IPS-11a (cell line): ENCODE results near the gene C1QTNF3.
"Not testable (repeated sequence)": the region's sequence is repeated elsewhere in the genome, so short reads cannot be mapped to it uniquely, and the experiment has no call there.

Experiments
- H3K4me3 ChIP-seq: one replicate; pipeline ENCODE4 v1.5.1; 2013; ENCODE audit warnings: low read depth, low read length, control low read depth

The C1QTNF3 gene

GRCh38 chr5:34053133-34053532 is 10.1 kb upstream of the C1QTNF3 start:
- H3K4me3 ChIP-seq, result no peak overlapping the region

- no peak overlapping the region for H3K4me3 ChIP-seq
Measured at GRCh38 chr5:34051374-34051980, 8.5 kb upstream of the C1QTNF3 start.

- H3K4me3 ChIP-seq, result no peak overlapping the region
Measured at GRCh38 chr5:34047774-34048572, 5.0 kb upstream of the C1QTNF3 start.

- no peak overlapping the region for H3K4me3 ChIP-seq
Measured at GRCh38 chr5:34047143-34047542, 4.1 kb upstream of the C1QTNF3 start.

- no peak overlapping the region for H3K4me3 ChIP-seq
Measured at GRCh38 chr5:34045996-34046395, 3.0 kb upstream of the C1QTNF3 start.

- H3K4me3 ChIP-seq, result no peak overlapping the region
Measured at GRCh38 chr5:34045023-34045422, 2.0 kb upstream of the C1QTNF3 start.

GRCh38 chr5:34042321-34042720 is 692 bp downstream of the C1QTNF3 start:
- H3K4me3 ChIP-seq, result no peak overlapping the region

- no peak overlapping the region for H3K4me3 ChIP-seq
Measured at GRCh38 chr5:34041247-34041972, 1.6 kb downstream of the C1QTNF3 start.

GRCh38 chr5:34040472-34040871 is 2.5 kb downstream of the C1QTNF3 start:
- H3K4me3 ChIP-seq, result no peak overlapping the region

GRCh38 chr5:34039398-34040157 is 3.4 kb downstream of the C1QTNF3 start:
- H3K4me3 ChIP-seq, result no peak overlapping the region

- no peak overlapping the region for H3K4me3 ChIP-seq
Measured at GRCh38 chr5:34038838-34039237, 4.2 kb downstream of the C1QTNF3 start.

- no peak overlapping the region for H3K4me3 ChIP-seq
Measured at GRCh38 chr5:34038390-34038789, 4.6 kb downstream of the C1QTNF3 start.

GRCh38 chr5:34037726-34038125 is 5.3 kb downstream of the C1QTNF3 start:
- H3K4me3 ChIP-seq, result no peak overlapping the region

GRCh38 chr5:34035756-34036155 is 7.3 kb downstream of the C1QTNF3 start:
- no peak overlapping the region for H3K4me3 ChIP-seq

- H3K4me3 ChIP-seq, result no peak overlapping the region
Measured at GRCh38 chr5:34034534-34035327, 8.3 kb downstream of the C1QTNF3 start.

GRCh38 chr5:34031966-34032365 is 11.0 kb downstream of the C1QTNF3 start:
- no peak overlapping the region for H3K4me3 ChIP-seq

GRCh38 chr5:34031117-34031516 is 11.9 kb downstream of the C1QTNF3 start:
- H3K4me3 ChIP-seq, result no peak overlapping the region

GRCh38 chr5:34030585-34030984 is 12.4 kb downstream of the C1QTNF3 start:
- not testable (repeated sequence) for H3K4me3 ChIP-seq

- no peak overlapping the region for H3K4me3 ChIP-seq
Measured at GRCh38 chr5:34030048-34030447, 13.0 kb downstream of the C1QTNF3 start.

- H3K4me3 ChIP-seq, result no peak overlapping the region
Measured at GRCh38 chr5:34028349-34028748, 14.7 kb downstream of the C1QTNF3 start.
